ENCODE measurements around the gene DEGS2.

DEGS2 gene

DNA sequence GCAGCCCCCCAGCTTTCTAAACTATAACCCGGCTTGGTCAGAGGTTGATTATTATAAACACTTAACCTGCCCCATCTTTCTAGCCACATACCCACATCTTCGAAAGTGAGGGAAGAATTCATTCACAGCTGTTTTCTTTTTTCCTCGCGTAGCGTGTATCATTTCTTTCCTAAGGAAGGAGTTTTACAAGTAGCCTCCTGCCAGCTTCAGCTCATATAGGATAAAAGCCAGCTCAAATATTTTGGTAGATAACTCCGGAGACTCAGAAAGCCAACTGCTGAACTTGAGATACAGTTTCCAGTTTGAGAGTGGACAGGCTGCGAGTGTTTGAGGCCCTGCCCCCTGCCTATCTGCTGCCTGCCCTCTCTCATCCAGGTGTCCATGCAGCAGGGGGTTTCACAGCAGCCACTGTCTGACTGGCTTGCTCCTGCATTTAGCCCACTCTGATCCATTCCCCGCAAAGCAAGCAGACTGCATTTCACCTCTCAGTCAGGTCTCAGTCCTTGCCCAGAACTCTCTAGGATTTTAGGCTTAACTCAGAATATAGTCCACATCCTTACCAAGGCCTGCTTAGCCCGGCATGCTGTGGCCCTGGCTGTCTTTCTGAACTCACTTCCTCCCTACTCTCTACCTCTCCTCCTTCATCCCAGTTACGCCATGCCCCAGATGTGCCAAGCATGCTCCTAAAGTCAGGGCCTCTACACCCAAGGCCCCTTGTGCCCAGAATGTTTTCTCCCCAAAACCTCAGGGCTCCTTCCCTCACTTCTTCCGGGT lies 47.3 kb downstream of the DEGS2 start:
- peaks cover 66% of the 10 kb centered on the region for H3K4me1 Mint-ChIP-seq
- no peak overlapping the region for H3K4me3 Mint-ChIP-seq
- DNase-seq: no peak
- TF ChIP-seq, protein P1, sequence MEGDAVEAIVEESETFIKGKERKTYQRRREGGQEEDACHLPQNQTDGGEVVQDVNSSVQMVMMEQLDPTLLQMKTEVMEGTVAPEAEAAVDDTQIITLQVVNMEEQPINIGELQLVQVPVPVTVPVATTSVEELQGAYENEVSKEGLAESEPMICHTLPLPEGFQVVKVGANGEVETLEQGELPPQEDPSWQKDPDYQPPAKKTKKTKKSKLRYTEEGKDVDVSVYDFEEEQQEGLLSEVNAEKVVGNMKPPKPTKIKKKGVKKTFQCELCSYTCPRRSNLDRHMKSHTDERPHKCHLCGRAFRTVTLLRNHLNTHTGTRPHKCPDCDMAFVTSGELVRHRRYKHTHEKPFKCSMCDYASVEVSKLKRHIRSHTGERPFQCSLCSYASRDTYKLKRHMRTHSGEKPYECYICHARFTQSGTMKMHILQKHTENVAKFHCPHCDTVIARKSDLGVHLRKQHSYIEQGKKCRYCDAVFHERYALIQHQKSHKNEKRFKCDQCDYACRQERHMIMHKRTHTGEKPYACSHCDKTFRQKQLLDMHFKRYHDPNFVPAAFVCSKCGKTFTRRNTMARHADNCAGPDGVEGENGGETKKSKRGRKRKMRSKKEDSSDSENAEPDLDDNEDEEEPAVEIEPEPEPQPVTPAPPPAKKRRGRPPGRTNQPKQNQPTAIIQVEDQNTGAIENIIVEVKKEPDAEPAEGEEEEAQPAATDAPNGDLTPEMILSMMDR (IDR thresholded peaks at IDR 0.05): no peak
- H3K27ac Mint-ChIP-seq: peak overlapping the region; percentile 87
- H3K36me3 Mint-ChIP-seq (ENCODE audit: low read depth): peaks cover 6% of the 10 kb centered on the region
- peaks cover 4% of the 10 kb centered on the region for H3K27me3 Mint-ChIP-seq (ENCODE audit: low read depth, poor library complexity)
- H3K9me3 Mint-ChIP-seq: no peaks in the 10 kb centered on the region

DNA sequence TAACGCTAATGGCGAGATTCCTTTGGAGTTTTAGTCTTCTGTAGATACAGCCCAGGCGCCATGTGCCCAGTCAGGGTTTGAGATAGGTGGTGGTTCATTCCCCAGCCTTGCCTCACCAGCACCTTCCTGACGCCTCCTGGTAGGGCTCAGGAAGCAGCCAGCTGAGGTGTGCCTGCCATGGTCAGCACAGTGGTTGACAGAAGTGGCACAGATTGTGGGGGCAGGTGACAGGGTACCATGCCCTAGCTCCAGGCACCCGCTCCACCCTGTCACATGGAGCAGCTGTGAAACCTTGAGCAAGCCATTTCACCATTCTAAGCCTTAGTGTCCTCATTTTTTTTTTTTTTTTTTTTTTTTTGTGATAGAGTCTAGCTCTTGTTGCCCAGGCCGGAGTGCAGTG lies 48.6 kb downstream of the DEGS2 start:
- no peak for DNase-seq

GRCh38 chr14:100109594-100109955 lies 49.9 kb downstream of the DEGS2 start:
- Mint-ChIP-seq H3K4me1 (peaks cover 49% of the 10 kb centered on the region), H3K9me3 (no peaks in the 10 kb centered on the region), H3K27ac (peak overlapping the region; percentile 42), H3K27me3 (ENCODE audit: low read depth, poor library complexity) (peaks cover 4% of the 10 kb centered on the region), H3K4me3 (no peak overlapping the region), H3K36me3 (ENCODE audit: low read depth) (no peaks in the 10 kb centered on the region)
- DNase-seq: no peak
- TF ChIP-seq, protein P1 (IDR thresholded peaks at IDR 0.05): no peak

More for the DNA sequence above, 48.6 kb downstream of the DEGS2 start:
- Mint-ChIP-seq H3K4me3 (no peak overlapping the region), H3K9me3 (no peaks in the 10 kb centered on the region), H3K27me3 (ENCODE audit: low read depth, poor library complexity) (peaks cover 4% of the 10 kb centered on the region), H3K27ac (no peak overlapping the region), H3K36me3 (ENCODE audit: low read depth) (no peaks in the 10 kb centered on the region), H3K4me1 (peaks cover 61% of the 10 kb centered on the region)
- TF ChIP-seq, protein P1 (IDR thresholded peaks at IDR 0.05): no peak

GRCh38 chr14:100108840-100109593 lies 50.4 kb downstream of the DEGS2 start:
- no peak for DNase-seq
- Mint-ChIP-seq H3K9me3 (no peaks in the 10 kb centered on the region), H3K36me3 (ENCODE audit: low read depth) (no peaks in the 10 kb centered on the region), H3K27me3 (ENCODE audit: low read depth, poor library complexity) (peaks cover 4% of the 10 kb centered on the region), H3K27ac (peak overlapping the region; percentile 42), H3K4me3 (no peak overlapping the region), H3K4me1 (peaks cover 52% of the 10 kb centered on the region)
- TF ChIP-seq, protein P1 (IDR thresholded peaks at IDR 0.05): no peak

DNA sequence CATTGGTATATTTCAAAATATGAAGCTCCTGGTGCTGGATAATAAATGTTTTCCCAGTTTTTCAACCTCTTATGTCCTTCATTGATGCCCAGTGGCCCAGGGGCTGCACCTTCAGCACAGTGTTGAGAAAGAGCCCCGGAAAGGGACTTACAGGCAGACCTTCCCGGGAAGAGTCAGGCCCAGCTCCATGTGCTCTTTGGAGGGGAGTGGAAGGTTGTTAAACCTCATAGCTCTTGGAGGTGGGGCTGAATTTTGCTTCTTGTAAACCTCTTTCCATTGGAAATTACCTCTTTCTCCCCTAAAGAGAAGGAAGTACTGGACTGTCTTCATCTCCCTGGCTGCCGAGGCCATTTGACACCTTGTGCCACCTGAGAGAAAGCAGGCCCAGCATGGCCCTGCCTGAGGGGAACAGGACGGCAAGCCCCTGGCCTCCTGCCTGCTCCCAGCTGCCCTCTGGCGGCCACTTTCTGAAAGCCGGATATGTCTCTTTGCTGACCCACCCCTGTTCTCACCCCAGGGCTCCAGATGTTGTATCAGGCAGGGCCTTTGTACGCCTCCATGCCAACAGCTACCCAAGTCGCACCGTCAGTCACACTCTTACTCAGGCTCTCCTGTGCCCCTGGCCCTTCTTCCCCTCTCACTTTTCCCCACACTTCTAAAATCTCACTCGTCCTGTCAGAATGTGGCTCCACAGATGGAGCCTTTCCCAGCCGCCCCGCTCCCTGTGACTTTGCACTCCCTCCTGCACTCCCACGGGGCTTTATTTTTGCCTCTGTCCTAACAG lies 51.2 kb downstream of the DEGS2 start:
- H3K4me1 Mint-ChIP-seq: peaks cover 54% of the 10 kb centered on the region

More for the DNA sequence above, 51.2 kb downstream of the DEGS2 start:
- peaks cover 4% of the 10 kb centered on the region for H3K36me3 Mint-ChIP-seq (ENCODE audit: low read depth)
- TF ChIP-seq, protein P1 (IDR thresholded peaks at IDR 0.05): peak; percentile 92
- no peak overlapping the region for H3K4me3 Mint-ChIP-seq
- no peaks in the 10 kb centered on the region for H3K9me3 Mint-ChIP-seq
- H3K27me3 Mint-ChIP-seq (ENCODE audit: low read depth, poor library complexity): peaks cover 4% of the 10 kb centered on the region
- H3K27ac Mint-ChIP-seq: peak overlapping the region; percentile 50
- peak; percentile 94 for DNase-seq

Data from nephron progenitor cell (in vitro differentiated cells).